Esophagus muscularis mucosa (tissue), 4 donors: ENCODE measurements around the gene OAS1. TPM values are rescaled to one million over a fixed set of nuclear protein-coding genes. Genes with fewer than 3 reads are reported as not detected.

Experiments used
- DNase-seq: peaks from one replicate; pipeline ENCODE4 v3.0.0-alpha.2; 2017; ENCODE audit errors: extremely low spot score
- H3K27ac ChIP-seq, 4 donors: fragments of 200-600 bp; sonication (generic); replicated peaks in 1 of 4; 1 replicate in 3 of 4; 2 replicates in 1 of 4; pipeline ENCODE4 v1.5.1; 2016 to 2019; ENCODE audit warnings: mild to moderate bottlenecking in 1 of 4
- H3K27me3 ChIP-seq, 4 donors: fragments of 200-600 bp; sonication (generic); one replicate each; pipeline versions ENCODE4 v1.5.1 to v1.6.0; 2016 to 2019
- H3K36me3 ChIP-seq, 4 donors: fragments of 200-600 bp; sonication (generic); one replicate each; pipeline ENCODE4 v1.5.1; 2016 to 2019
- H3K4me1 ChIP-seq, 4 donors: fragments of 200-600 bp; sonication (generic); one replicate each; pipeline ENCODE4 v1.5.1; 2016 to 2019
- H3K4me3 ChIP-seq, 4 donors: fragments of 200-600 bp; sonication (generic); 1 replicate in 2 of 4; 2 replicates in 2 of 4; pipeline ENCODE4 v1.5.1; 2016 to 2019; ENCODE audit warnings: mild to moderate bottlenecking in 4 of 4, moderate library complexity in 1 of 4
- H3K9me3 ChIP-seq, 4 donors: fragments of 200-600 bp; sonication (generic); 1 replicate in 3 of 4; 2 replicates in 1 of 4; pipeline ENCODE4 v1.5.1; 2016 to 2019
- CTCF ChIP-seq, 3 experiments: fragments of 200-600 bp in 2 of 3; fragments of 450-650 bp in 1 of 3; sonication (generic) in 2 of 3; IDR thresholded peaks; one replicate each; pipeline ENCODE4 v1.5.1; 2017 to 2019; ENCODE audit warnings: antibody characterized with exemption in 3 of 3, mild to moderate bottlenecking in 2 of 3, moderate library complexity in 1 of 3
- EP300 ChIP-seq: sonication (generic); formaldehyde crosslinking; IDR thresholded peaks from one replicate; pipeline ENCODE4 v1.6.1; 2017; ENCODE audit warnings: antibody characterized with exemption
- POLR2A ChIP-seq: fragments of 450-650 bp; IDR thresholded peaks from one replicate; pipeline ENCODE4 v1.6.1; 2017; ENCODE audit warnings: antibody characterized with exemption, moderate library complexity, mild to moderate bottlenecking, low read depth
- POLR2AphosphoS5 ChIP-seq, 2 donors: sonication (generic); formaldehyde crosslinking; IDR thresholded peaks; one replicate each; pipeline ENCODE4 v1.6.1; 2017; ENCODE audit warnings: antibody characterized with exemption in 2 of 2
- WGBS: methylation state at CpG from one replicate; pipeline ENCODE4 v1.1.5; 2018; 5-methylcytosine and 5-hydroxymethylcytosine counted together
- intact Hi-C: fragments of 100-400 bp; cut with DNase I; formaldehyde crosslinking; loops from one replicate; pipeline ENCODE4 v1.15.1; 2023
- total RNA-seq, 4 donors: library from RNA; depleted of rRNA; stranded (reverse); fragments of >200 nt; gene quantifications; one replicate each; pipeline versions ENCODE4 v1.1.0 to v1.2.1, GENCODE V29; 2016

The OAS1 gene
- total RNA-seq, 4 donors from 2014 or later = 9.9 to 10.4 (median 10.0) TPM

- no peak for DNase-seq
- Histone ChIP-seq H3K36me3 (no peaks in the 10 kb centered on the region), H3K4me3 (no peak overlapping the region), H3K4me1 (no peaks in the 10 kb centered on the region), H3K9me3 (no peaks in the 10 kb centered on the region), H3K27me3 (peaks cover 0 to 51% (median 0%) of the 10 kb centered on the region in 4 donors), H3K27ac (no peak overlapping the region)
- 65% methylated on average over 8 of the region's 8 CpGs for WGBS
- TF ChIP-seq POLR2AphosphoS5 (IDR thresholded peaks at IDR 0.05) (no peak), POLR2A (no peak), EP300 (no peak), CTCF (IDR thresholded peaks at IDR 0.05) (no peak)
- intact Hi-C loops = no loop called here
Measured at GRCh38 chr12:112870267-112870980, 36.3 kb upstream of the OAS1 start.

GRCh38 chr12:112875608-112876007 lies 31.2 kb upstream of the OAS1 start:
- Histone ChIP-seq H3K4me1 (no peaks in the 10 kb centered on the region), H3K36me3 (no peaks in the 10 kb centered on the region), H3K27ac (no peak overlapping the region), H3K9me3 (no peaks in the 10 kb centered on the region), H3K27me3 (peaks cover 0 to 67% (median 3%) of the 10 kb centered on the region in 4 donors), H3K4me3 (no peak overlapping the region)
- intact Hi-C loops = no loop called here
- WGBS = 29% methylated on average over 5 of the region's 5 CpGs
- TF ChIP-seq POLR2A (no peak), CTCF (IDR thresholded peaks at IDR 0.05) (no peak), EP300 (no peak), POLR2AphosphoS5 (IDR thresholded peaks at IDR 0.05) (no peak)
- no peak for DNase-seq

GRCh38 chr12:112876506-112876905 lies 30.3 kb upstream of the OAS1 start:
- no peak overlapping the region for H3K4me3 ChIP-seq
- no peaks in the 10 kb centered on the region for H3K4me1 ChIP-seq
- no peaks in the 10 kb centered on the region for H3K9me3 ChIP-seq
- H3K27ac ChIP-seq = no peak overlapping the region
- DNase-seq = no peak
- peaks cover 0 to 72% (median 3%) of the 10 kb centered on the region in 4 donors for H3K27me3 ChIP-seq
- 35% methylated on average over 10 of the region's 11 CpGs for WGBS
- H3K36me3 ChIP-seq = no peaks in the 10 kb centered on the region
- no peak for TF ChIP-seq EP300
- no peak for TF ChIP-seq POLR2A
- no peak for TF ChIP-seq CTCF (IDR thresholded peaks at IDR 0.05)
- no peak for TF ChIP-seq POLR2AphosphoS5 (IDR thresholded peaks at IDR 0.05)
- intact Hi-C loops = no loop called here

- Histone ChIP-seq H3K36me3 (no peaks in the 10 kb centered on the region), H3K27me3 (peaks cover 0 to 77% (median 3%) of the 10 kb centered on the region in 4 donors), H3K27ac (no peak overlapping the region), H3K9me3 (no peaks in the 10 kb centered on the region), H3K4me1 (no peaks in the 10 kb centered on the region), H3K4me3 (no peak overlapping the region)
- 72% methylated on average over 4 of the region's 4 CpGs for WGBS
- TF ChIP-seq POLR2AphosphoS5 (IDR thresholded peaks at IDR 0.05) = no peak
- TF ChIP-seq CTCF (IDR thresholded peaks at IDR 0.05) = no peak
- TF ChIP-seq EP300 = no peak
- no peak for TF ChIP-seq POLR2A
- DNase-seq = no peak
- intact Hi-C loops = no loop called here
Measured at GRCh38 chr12:112877006-112877405, 29.8 kb upstream of the OAS1 start.

GRCh38 chr12:112878488-112878887 lies 28.3 kb upstream of the OAS1 start:
- no peaks in the 10 kb centered on the region for H3K4me1 ChIP-seq
- WGBS = 84% methylated on average over 3 of the region's 3 CpGs
- H3K27ac ChIP-seq = no peak overlapping the region
- TF ChIP-seq POLR2AphosphoS5 (IDR thresholded peaks at IDR 0.05) (no peak), CTCF (IDR thresholded peaks at IDR 0.05) (no peak), POLR2A (no peak), EP300 (no peak)
- intact Hi-C loops = no loop called here
- DNase-seq = no peak
- no peaks in the 10 kb centered on the region for H3K36me3 ChIP-seq
- H3K4me3 ChIP-seq = no peak overlapping the region
- no peaks in the 10 kb centered on the region for H3K9me3 ChIP-seq
- peaks cover 0 to 80% (median 3%) of the 10 kb centered on the region in 4 donors for H3K27me3 ChIP-seq
